HEK293T (cell line): ENCODE data around the gene HAX1.

ENCODE experiments used
- HDGF ChIP-seq: fragments of 450-650 bp; IDR thresholded peaks from 2 replicates; pipeline ENCODE4 v1.6.1; 2017; ENCODE audit warnings: antibody characterized with exemption, borderline replicate concordance
- TARDBP ChIP-seq: fragments of 450-650 bp; IDR thresholded peaks from 2 replicates; pipeline ENCODE4 v1.6.1; 2016
- ZNF384 ChIP-seq: fragments of 450-650 bp; IDR thresholded peaks from 2 replicates; pipeline ENCODE4 v1.6.1; 2016

- no peak for TF ChIP-seq ZNF384
- no peak for TF ChIP-seq TARDBP
- no peak for TF ChIP-seq HDGF
Observed at GRCh38 chr1:154260127-154260526, 12.3 kb upstream of the HAX1 start.
